Neural crest cell (in vitro differentiated cells): ENCODE data around the gene LMBR1. TPM values are rescaled to one million over a fixed set of nuclear protein-coding genes. Genes with fewer than 3 reads are reported as not detected.

Experiments used
- DNase-seq: peaks from one replicate; pipeline ENCODE4 v3.0.0; 2021; ENCODE audit warnings: low read depth, mixed read lengths, low spot score
- H3K27ac Mint-ChIP-seq: one replicate; pipeline ENCODE4 v1.8.0; 2021; ENCODE audit warnings: mild to moderate bottlenecking, mixed read lengths; ENCODE audit not compliant: unreplicated experiment
- H3K27me3 Mint-ChIP-seq: 2 replicates; pipeline ENCODE4 v1.8.0; 2021; ENCODE audit warnings: low read depth, mild to moderate bottlenecking, mixed read lengths
- H3K36me3 Mint-ChIP-seq: 2 replicates; pipeline ENCODE4 v1.8.0; 2021; ENCODE audit warnings: low read depth, mild to moderate bottlenecking, mixed read lengths
- H3K4me1 Mint-ChIP-seq: 2 replicates; pipeline ENCODE4 v1.8.0; 2021; ENCODE audit warnings: mixed read lengths
- H3K4me3 Mint-ChIP-seq: one replicate; pipeline ENCODE4 v1.8.0; 2021; ENCODE audit warnings: mild to moderate bottlenecking, mixed read lengths
- H3K9me3 Mint-ChIP-seq: 2 replicates; pipeline ENCODE4 v1.8.0; 2021; ENCODE audit warnings: mixed read lengths
- total RNA-seq: library from RNA; stranded (reverse); gene quantifications from 2 replicates; pipeline ENCODE4 v1.2.1, GENCODE V29; 2021
- TF ChIP-seq, protein P1 (sequence below): fragments of 200-600 bp; sonication (generic); conservative IDR thresholded peaks from 2 replicates; pipeline ENCODE4 v1.5.0; 2021; ENCODE audit warnings: antibody characterized with exemption, mild to moderate bottlenecking

Gene LMBR1
- total RNA-seq, 1 donor from 2014 or later = 55.1 TPM

- H3K27me3 Mint-ChIP-seq = no peaks in the 10 kb centered on the region
- TF ChIP-seq, protein P1, sequence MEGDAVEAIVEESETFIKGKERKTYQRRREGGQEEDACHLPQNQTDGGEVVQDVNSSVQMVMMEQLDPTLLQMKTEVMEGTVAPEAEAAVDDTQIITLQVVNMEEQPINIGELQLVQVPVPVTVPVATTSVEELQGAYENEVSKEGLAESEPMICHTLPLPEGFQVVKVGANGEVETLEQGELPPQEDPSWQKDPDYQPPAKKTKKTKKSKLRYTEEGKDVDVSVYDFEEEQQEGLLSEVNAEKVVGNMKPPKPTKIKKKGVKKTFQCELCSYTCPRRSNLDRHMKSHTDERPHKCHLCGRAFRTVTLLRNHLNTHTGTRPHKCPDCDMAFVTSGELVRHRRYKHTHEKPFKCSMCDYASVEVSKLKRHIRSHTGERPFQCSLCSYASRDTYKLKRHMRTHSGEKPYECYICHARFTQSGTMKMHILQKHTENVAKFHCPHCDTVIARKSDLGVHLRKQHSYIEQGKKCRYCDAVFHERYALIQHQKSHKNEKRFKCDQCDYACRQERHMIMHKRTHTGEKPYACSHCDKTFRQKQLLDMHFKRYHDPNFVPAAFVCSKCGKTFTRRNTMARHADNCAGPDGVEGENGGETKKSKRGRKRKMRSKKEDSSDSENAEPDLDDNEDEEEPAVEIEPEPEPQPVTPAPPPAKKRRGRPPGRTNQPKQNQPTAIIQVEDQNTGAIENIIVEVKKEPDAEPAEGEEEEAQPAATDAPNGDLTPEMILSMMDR = no peak
Measured at GRCh38 chr7:156655983-156656382, 237.0 kb downstream of the LMBR1 start.

DNA sequence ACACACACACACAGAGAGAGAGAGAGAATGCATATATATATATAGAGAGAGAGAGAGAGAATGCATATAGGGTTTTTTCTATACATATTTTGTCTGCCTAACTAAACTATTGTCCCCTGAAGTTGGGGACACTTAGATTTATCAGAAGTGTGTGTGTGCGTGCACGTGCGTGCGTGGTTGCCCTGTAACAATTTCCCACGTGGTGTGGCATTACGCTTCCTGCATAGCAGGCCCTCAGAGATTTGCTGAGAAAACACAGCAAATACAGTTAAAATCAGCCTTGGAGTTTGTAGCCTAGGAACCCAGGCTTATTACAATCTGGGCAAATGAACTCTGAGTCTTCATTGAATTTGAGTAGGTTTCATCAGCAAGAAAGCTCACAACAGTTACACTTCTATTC, 237.7 kb downstream of the LMBR1 start:
- no peak overlapping the region for H3K27ac Mint-ChIP-seq
- no peak overlapping the region for H3K4me3 Mint-ChIP-seq
- no peak for DNase-seq
- H3K9me3 Mint-ChIP-seq = peaks cover 3% of the 10 kb centered on the region
- no peaks in the 10 kb centered on the region for H3K36me3 Mint-ChIP-seq
- TF ChIP-seq, protein P1 = no peak
- no peaks in the 10 kb centered on the region for H3K27me3 Mint-ChIP-seq
- H3K4me1 Mint-ChIP-seq = peaks cover 4% of the 10 kb centered on the region

More at GRCh38 chr7:156655983-156656382, 237.0 kb downstream of the LMBR1 start:
- peaks cover 2% of the 10 kb centered on the region for H3K36me3 Mint-ChIP-seq
- H3K27ac Mint-ChIP-seq = no peak overlapping the region
- H3K4me3 Mint-ChIP-seq = no peak overlapping the region
- peaks cover 3% of the 10 kb centered on the region for H3K9me3 Mint-ChIP-seq
- peaks cover 4% of the 10 kb centered on the region for H3K4me1 Mint-ChIP-seq
- no peak for DNase-seq

GRCh38 chr7:156654511-156655234, 238.3 kb downstream of the LMBR1 start:
- Mint-ChIP-seq H3K27ac (no peak overlapping the region), H3K4me3 (no peak overlapping the region), H3K36me3 (no peaks in the 10 kb centered on the region), H3K27me3 (no peaks in the 10 kb centered on the region), H3K4me1 (no peaks in the 10 kb centered on the region), H3K9me3 (peaks cover 3% of the 10 kb centered on the region)
- TF ChIP-seq, protein P1 = no peak
- no peak for DNase-seq

DNA sequence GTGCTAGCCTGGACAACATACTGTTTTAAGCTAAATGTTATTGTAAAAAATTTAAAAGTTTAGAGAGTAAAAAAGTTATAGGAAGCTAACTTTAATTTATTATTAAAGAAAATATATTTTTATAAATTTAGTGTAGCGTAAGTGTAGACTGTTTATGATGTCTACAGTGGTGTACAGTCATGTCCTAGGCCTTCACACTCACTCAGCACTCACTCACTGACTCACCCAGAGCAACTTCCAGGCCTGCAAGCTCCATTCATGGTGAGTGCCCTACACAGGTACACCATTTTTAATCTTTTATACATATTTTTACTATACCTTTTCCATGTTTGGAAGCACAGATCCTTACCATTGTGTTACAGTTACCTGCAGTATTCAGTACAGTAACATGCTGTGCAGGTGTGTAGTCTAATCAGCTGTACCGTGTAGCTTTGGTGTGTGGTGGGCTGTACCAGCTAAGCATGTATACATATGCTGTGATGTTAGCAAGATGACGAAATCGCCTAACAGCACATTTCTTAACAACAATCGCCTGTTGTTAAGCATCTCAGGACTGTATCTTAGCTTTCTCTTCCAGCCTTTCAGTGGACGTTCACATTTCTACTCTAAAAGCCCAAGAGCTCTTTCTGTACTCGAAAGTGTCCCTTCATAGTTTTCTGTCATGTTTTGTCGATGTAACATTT, 240.0 kb downstream of the LMBR1 start:
- Mint-ChIP-seq H3K27me3 (peaks cover 4% of the 10 kb centered on the region), H3K27ac (no peak overlapping the region), H3K36me3 (peaks cover 1% of the 10 kb centered on the region), H3K9me3 (peaks cover 5% of the 10 kb centered on the region), H3K4me3 (no peak overlapping the region), H3K4me1 (no peaks in the 10 kb centered on the region)
- TF ChIP-seq, protein P1 = no peak
- DNase-seq = no peak

- peaks cover 3% of the 10 kb centered on the region for H3K36me3 Mint-ChIP-seq
- H3K27me3 Mint-ChIP-seq = peaks cover 5% of the 10 kb centered on the region
- no peaks in the 10 kb centered on the region for H3K4me1 Mint-ChIP-seq
- no peak overlapping the region for H3K4me3 Mint-ChIP-seq
- H3K9me3 Mint-ChIP-seq = peaks cover 7% of the 10 kb centered on the region
- TF ChIP-seq, protein P1 = no peak
- DNase-seq = no peak
- H3K27ac Mint-ChIP-seq = no peak overlapping the region
Measured at GRCh38 chr7:156651474-156651873, 241.5 kb downstream of the LMBR1 start.
